OCI-LY7 (cell line): Measurements from ENCODE around the gene ZDHHC14. TPM values are rescaled to one million over a fixed set of nuclear protein-coding genes. Genes with fewer than 3 reads are reported as not detected.
"Not testable (repeated sequence)": the region's sequence is repeated elsewhere in the genome, so short reads cannot be mapped to it uniquely, and the experiment has no call there.

ENCODE experiments used
- BruUV-seq: library from RNA; stranded (reverse); fragments of 400-500 nt; replicated peaks from 2 replicates; lab custom pipeline; 2021; lab: Mats Ljungman, UMichigan
- CTCF ChIA-PET: fragments of 300-600 bp; sonication (Branson Sonifier 250); formaldehyde crosslinking; loops from one replicate; lab custom pipeline; 2022; ENCODE audit warnings: antibody characterized with exemption; ENCODE audit not compliant: unreplicated experiment; lab: Charles Lee
- POLR2A ChIA-PET: fragments of 300-600 bp; sonication (Branson Sonifier 250); formaldehyde crosslinking; loops from one replicate; lab custom pipeline; 2022; ENCODE audit warnings: antibody characterized with exemption; lab: Charles Lee
- DNase-seq: peaks from one replicate; pipeline ENCODE4 v3.0.0-alpha.2; 2015; ENCODE audit warnings: low spot score
- H2AFZ ChIP-seq: fragments of 200-600 bp; sonication (generic), shearing (Covaris generic); 2 replicates; pipeline ENCODE4 v1.6.1; 2014; ENCODE audit warnings: mild to moderate bottlenecking, antibody characterized with exemption, low read length, moderate library complexity
- H3K27ac ChIP-seq: fragments of 200-600 bp; sonication (generic); 2 replicates; pipeline ENCODE4 v1.5.1; 2014; ENCODE audit warnings: mixed run types, low read depth, mild to moderate bottlenecking, moderate library complexity, low read length, inconsistent platforms; ENCODE audit not compliant: poor library complexity, severe bottlenecking
- H3K36me3 ChIP-seq: fragments of 200-600 bp; sonication (generic); 2 replicates; pipeline ENCODE4 v1.6.1; 2014; ENCODE audit warnings: mild to moderate bottlenecking, antibody characterized with exemption, low read length, moderate library complexity, mixed read lengths; ENCODE audit not compliant: insufficient read depth
- H3K4me1 ChIP-seq: fragments of 200-600 bp; sonication (generic); 2 replicates; pipeline ENCODE4 v1.5.1; 2014; ENCODE audit warnings: mild to moderate bottlenecking, low read length; ENCODE audit not compliant: insufficient read depth, poor library complexity, severe bottlenecking
- H3K4me2 ChIP-seq: fragments of 200-600 bp; sonication (generic); 2 replicates; pipeline ENCODE4 v1.6.1; 2014; ENCODE audit warnings: mild to moderate bottlenecking, low read length
- H3K4me3 ChIP-seq: fragments of 200-600 bp; sonication (generic); 2 replicates; pipeline ENCODE4 v1.5.1; 2014; ENCODE audit warnings: mild to moderate bottlenecking, low read depth, low read length; ENCODE audit not compliant: poor library complexity, severe bottlenecking
- H3K79me2 ChIP-seq: fragments of 200-600 bp; sonication (generic); 2 replicates; pipeline ENCODE4 v1.6.1; 2016; ENCODE audit warnings: low read depth, mild to moderate bottlenecking, low read length, moderate library complexity, mixed read lengths; ENCODE audit not compliant: insufficient read depth
- H3K9me2 ChIP-seq: fragments of 200-600 bp; sonication (generic); 2 replicates; pipeline ENCODE4 v1.6.1; 2016; ENCODE audit warnings: mild to moderate bottlenecking, low read length, mixed read lengths; ENCODE audit not compliant: insufficient read depth
- H3K9me3 ChIP-seq: fragments of 200-600 bp; sonication (generic); 2 replicates; pipeline ENCODE4 v1.6.1; 2014; ENCODE audit warnings: mild to moderate bottlenecking, mixed run types, low read length, mixed read lengths
- H4K20me1 ChIP-seq: fragments of 200-600 bp; sonication (generic); 2 replicates; pipeline ENCODE4 v1.6.1; 2014; ENCODE audit warnings: mild to moderate bottlenecking, antibody characterized with exemption, low read length, moderate library complexity, mixed read lengths; ENCODE audit not compliant: insufficient read depth
- CTCF ChIP-seq: fragments of 200-600 bp; sonication (generic); conservative IDR thresholded peaks from 2 replicates; pipeline ENCODE4 v1.5.1; 2014; ENCODE audit warnings: mild to moderate bottlenecking, antibody characterized with exemption, low read length, moderate library complexity, mixed read lengths
- EZH2phosphoT487 ChIP-seq: fragments of 200-600 bp; sonication (generic); IDR thresholded peaks from 2 replicates; pipeline ENCODE4 v1.6.1; 2018; ENCODE audit warnings: low read depth, borderline replicate concordance, mild to moderate bottlenecking, mixed run types, antibody characterized with exemption, low read length, moderate library complexity, mixed read lengths
- intact Hi-C: fragments of 100-400 bp; cut with micrococcal nuclease; formaldehyde crosslinking; loops from one replicate; pipeline ENCODE4 v1.10.0; 2022; ENCODE audit not compliant: unreplicated experiment
- total RNA-seq, 2 experiments: library from RNA; depleted of rRNA in 1 of 2; stranded (reverse); fragments of >200 nt in 1 of 2; shearing (Covaris generic) in 1 of 2; gene quantifications; 2 replicates each; pipeline ENCODE4 v1.2.3, GENCODE V29; 2014 to 2022

Gene ZDHHC14
- total RNA-seq, 2 experiments from 2014 or later = 0.69 to 3.0 TPM

DNA sequence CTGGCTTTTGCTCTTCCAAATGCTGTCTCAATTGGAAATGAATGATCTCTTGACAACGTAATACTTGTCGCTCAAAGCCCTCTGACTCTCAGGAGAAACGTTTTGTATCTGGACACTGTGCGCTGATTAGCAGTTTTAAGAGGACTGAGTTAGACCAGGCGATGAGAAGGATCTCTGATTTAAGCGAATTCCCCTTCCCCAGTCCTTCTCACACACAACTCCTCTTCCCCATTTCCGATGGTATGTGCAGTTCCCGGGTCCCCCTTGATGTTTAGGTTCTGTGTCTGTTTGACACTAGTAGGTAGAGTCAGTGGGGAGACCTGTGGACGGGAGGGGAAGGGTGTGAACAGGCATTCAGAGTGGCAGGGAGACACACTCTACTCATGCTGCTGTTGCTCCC, 2.5 kb downstream of the ZDHHC14 start:
- H3K4me2 ChIP-seq = no peak overlapping the region
- no peak for TF ChIP-seq EZH2phosphoT487
- no peak for TF ChIP-seq CTCF
- H4K20me1 ChIP-seq = no peaks in the 10 kb centered on the region
- no peak overlapping the region for H2AFZ ChIP-seq
- H3K79me2 ChIP-seq = no peaks in the 10 kb centered on the region
- no peak for DNase-seq
- H3K9me3 ChIP-seq = no peaks in the 10 kb centered on the region
- no peak overlapping the region for H3K4me3 ChIP-seq
- no peak overlapping the region for H3K27ac ChIP-seq
- intact Hi-C loops = loop anchor here (5.0 kb wide), 3 partner anchors 174 to 284 kb away; no protein-coding TSS in a partner anchor
- no peaks in the 10 kb centered on the region for H3K9me2 ChIP-seq
- peaks cover 12% of the 10 kb centered on the region for H3K4me1 ChIP-seq
- ChIA-PET CTCF (no interaction called here), POLR2A (no interaction called here)
- no TSS peak for BruUV-seq
- no peaks in the 10 kb centered on the region for H3K36me3 ChIP-seq

DNA sequence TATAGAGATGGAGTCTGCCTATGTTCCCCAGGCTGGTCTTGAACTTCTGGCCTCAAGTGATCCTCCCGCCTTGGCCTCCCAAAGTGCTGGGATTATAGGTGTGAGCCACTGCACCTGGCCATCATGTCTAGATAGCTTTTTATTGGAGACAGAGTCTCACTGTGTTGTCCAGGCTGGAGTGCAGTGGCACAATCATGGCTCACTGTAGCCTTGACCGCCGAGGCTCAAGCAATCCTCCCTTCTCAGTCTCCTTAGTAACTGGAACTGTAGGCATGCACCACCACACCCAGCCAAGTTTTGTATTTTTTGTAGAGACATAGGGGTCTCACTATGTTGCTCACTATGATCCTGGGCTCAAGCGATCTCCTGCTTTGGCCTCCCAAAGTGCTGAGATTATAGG, 4.0 kb downstream of the ZDHHC14 start:
- intact Hi-C loops = loop anchor here (5.0 kb wide), 3 partner anchors 172 to 282 kb away; no protein-coding TSS in a partner anchor
- H3K9me2 ChIP-seq, CTCF ChIA-PET, H3K27ac ChIP-seq, H3K4me3 ChIP-seq, DNase-seq, H3K36me3 ChIP-seq, H2AFZ ChIP-seq, H3K4me2 ChIP-seq, H4K20me1 ChIP-seq, BruUV-seq, H3K79me2 ChIP-seq, H3K4me1 ChIP-seq, H3K9me3 ChIP-seq: not testable (repeated sequence)
- POLR2A ChIA-PET = interaction anchor here (0.6 kb wide), 1 partner anchor 1381 kb away, joined by 3 read pairs; no protein-coding TSS in a partner anchor

- Histone ChIP-seq H2AFZ (no peak overlapping the region), H3K9me3 (peaks cover 7% of the 10 kb centered on the region; the same call in 1 of the 2 replicates), H3K9me2 (no peaks in the 10 kb centered on the region), H3K79me2 (no peaks in the 10 kb centered on the region), H3K4me2 (no peak overlapping the region), H3K27ac (no peak overlapping the region), H3K4me3 (no peak overlapping the region), H3K36me3 (no peaks in the 10 kb centered on the region), H4K20me1 (no peaks in the 10 kb centered on the region), H3K4me1 (peaks cover 6% of the 10 kb centered on the region)
- DNase-seq = no peak
- ChIA-PET CTCF (no interaction called here), POLR2A (no interaction called here)
- no TSS peak for BruUV-seq
- no peak for TF ChIP-seq EZH2phosphoT487
- intact Hi-C loops = no loop called here
Observed at GRCh38 chr6:157385482-157385881, 4.5 kb downstream of the ZDHHC14 start.

DNA sequence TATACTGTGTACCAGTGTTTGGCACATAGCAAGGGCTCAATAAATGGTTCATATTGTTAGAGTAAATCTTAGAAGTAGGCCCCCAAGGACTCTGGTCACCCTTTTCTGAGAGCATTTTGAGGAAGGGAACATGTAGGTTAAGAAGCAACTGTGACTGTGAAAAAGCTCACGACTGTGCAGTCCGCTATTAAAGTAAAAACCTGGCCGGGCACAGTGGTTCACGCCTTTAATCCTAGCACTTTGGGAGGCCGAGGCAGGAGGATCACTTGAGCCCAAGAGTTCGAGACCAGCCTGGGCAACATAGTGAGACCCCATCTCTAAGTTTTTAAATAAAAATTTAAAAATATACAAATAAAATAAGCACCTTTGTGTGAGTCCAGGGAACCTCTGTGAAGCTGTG, 5.0 kb downstream of the ZDHHC14 start:
- Histone ChIP-seq H3K4me3 (no peak overlapping the region), H3K9me2 (no peaks in the 10 kb centered on the region), H3K4me1 (peaks cover 6% of the 10 kb centered on the region), H3K79me2 (no peaks in the 10 kb centered on the region), H4K20me1 (no peaks in the 10 kb centered on the region), H3K9me3 (peaks cover 11% of the 10 kb centered on the region; the same call in 1 of the 2 replicates), H3K36me3 (no peaks in the 10 kb centered on the region), H2AFZ (no peak overlapping the region), H3K27ac (no peak overlapping the region), H3K4me2 (no peak overlapping the region)
- DNase-seq = no peak
- no TSS peak for BruUV-seq
- TF ChIP-seq CTCF (no peak), EZH2phosphoT487 (no peak)
- intact Hi-C loops = no loop called here
- CTCF ChIA-PET = no interaction called here
- POLR2A ChIA-PET = no interaction called here
